ENCODE results near the gene BRAP.
A peak's percentile ranks its signal among the peaks of the same experiment; 100 is the strongest.
"Not testable (repeated sequence)": the region's sequence is repeated elsewhere in the genome, so short reads cannot be mapped to it uniquely, and the experiment has no call there.

BRAP gene, protein sequence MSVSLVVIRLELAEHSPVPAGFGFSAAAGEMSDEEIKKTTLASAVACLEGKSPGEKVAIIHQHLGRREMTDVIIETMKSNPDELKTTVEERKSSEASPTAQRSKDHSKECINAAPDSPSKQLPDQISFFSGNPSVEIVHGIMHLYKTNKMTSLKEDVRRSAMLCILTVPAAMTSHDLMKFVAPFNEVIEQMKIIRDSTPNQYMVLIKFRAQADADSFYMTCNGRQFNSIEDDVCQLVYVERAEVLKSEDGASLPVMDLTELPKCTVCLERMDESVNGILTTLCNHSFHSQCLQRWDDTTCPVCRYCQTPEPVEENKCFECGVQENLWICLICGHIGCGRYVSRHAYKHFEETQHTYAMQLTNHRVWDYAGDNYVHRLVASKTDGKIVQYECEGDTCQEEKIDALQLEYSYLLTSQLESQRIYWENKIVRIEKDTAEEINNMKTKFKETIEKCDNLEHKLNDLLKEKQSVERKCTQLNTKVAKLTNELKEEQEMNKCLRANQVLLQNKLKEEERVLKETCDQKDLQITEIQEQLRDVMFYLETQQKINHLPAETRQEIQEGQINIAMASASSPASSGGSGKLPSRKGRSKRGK

DNA sequence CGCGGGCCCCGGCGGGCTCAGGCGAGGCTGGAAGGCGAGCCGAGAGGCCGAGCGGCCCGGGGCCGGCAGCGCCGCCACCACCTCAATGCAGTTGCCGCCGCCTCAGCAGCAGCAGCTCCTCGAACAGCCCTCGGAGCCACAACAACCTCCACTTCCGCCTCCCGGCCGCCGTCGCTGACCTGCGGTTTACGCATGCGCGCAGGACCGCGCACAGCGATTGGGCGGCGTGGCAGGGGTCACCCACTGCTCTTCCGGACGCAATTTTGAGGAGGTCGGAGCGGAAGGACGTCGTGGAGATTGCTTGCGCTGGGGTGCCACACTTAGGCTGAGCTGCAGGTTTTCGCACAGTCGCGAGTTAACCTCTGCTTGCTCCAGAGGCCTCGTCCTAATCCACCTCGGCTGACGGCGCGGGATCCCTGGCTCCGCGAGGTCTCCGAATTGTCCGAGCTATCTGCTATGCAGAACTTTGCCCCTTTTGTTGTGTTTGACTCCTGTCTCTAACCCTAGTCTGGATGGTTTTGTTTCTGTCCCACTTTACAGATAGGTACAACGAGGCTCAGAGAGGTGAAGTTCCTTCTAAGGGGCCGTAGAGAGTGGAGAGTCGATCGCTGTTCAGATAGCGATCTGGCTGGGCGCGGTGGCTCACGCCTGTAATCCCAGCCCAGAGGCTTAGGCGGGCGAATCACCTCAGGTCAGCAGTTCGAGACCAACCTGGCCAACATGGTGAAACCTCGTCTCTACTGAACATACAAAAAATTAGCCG, at the start of gene BRAP, which contains the start of gene ACAD10:
Gene BRAP (minus strand): TSS at position 146 of the 763 bp plus-strand sequence. CDS start 164 bp downstream, outside the sequence.
Gene ACAD10 (plus strand): TSS at position 243 of the 763 bp plus-strand sequence. CDS start 6,657 bp downstream, outside the sequence.
- DNase-seq = peak; percentile 86 to 89

DNA sequence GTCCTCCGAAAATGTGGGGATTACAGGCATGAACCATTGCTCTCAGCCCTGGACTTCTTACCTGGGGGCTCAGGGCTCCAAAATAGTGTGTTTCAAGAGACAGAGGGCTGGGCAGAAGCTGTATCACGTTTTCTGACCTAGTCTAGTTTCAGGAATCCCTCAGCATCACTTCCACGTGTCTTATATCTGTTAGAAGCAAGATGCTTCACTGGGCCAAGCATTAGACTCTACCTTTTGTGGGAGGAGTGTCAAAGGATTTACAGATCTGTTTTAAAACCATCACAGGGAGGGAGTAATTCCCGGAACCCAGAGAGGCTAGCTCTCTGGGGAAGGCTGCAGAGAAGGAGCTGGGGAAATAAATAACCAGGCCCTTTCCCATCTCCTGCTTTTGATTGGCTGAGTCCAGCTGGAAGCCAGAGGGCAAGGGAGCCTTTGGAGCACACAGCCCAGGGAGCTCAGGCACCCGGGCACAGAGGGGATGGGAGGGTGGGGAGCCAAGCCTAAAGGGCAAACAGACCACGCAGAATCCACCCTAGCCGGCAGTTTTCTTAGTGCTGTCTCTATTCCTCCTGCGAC, 47.7 kb upstream of the BRAP start:
- DNase-seq = no peak

DNA sequence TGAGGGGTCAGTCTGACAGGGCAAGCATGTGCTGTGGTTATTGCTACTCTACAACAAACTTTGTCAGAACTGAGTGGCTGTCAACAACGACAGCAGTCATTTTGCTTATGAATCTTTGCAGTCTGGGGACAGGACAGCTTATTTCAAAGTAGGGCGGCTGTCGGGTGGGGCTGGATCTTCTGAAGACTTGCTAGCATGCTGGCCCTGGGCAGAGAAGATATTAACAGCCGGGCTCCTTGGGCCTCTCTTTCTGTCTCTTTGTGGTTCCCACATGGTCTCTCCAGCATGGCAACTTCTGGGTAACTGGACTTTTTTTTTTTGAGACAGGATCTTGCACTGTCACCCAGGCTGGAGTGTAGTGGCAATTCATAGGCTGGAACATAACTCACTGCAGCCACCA, 47.0 kb upstream of the BRAP start:
- DNase-seq = no peak

- no peak for DNase-seq
Observed at GRCh38 chr12:111730420-111730819, 44.7 kb upstream of the BRAP start.

DNA sequence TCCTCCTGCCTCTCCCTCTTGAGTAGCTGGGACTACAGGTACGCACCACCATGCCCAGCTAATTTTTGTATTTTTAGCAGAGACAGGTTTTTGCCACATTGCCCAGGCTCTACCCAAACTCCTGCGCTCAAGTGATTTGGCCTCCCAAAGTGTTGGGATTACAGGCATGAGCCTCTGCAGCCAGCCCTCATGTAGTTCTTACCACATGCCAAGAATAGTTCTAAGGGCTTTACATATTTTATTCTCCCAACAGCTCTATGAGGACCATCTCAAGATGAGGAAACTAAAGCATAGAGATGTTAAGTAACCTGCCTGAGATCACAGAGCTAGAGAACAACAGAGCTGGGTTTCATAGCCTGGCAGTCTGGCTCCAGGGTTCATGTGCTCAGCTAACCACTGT, 43.0 kb upstream of the BRAP start:
- no peak for DNase-seq

GRCh38 chr12:111723646-111724360, 38.0 kb upstream of the BRAP start:
- not testable (repeated sequence) for DNase-seq

- no peak for DNase-seq
Observed at GRCh38 chr12:111720457-111720856, 34.7 kb upstream of the BRAP start.

DNA sequence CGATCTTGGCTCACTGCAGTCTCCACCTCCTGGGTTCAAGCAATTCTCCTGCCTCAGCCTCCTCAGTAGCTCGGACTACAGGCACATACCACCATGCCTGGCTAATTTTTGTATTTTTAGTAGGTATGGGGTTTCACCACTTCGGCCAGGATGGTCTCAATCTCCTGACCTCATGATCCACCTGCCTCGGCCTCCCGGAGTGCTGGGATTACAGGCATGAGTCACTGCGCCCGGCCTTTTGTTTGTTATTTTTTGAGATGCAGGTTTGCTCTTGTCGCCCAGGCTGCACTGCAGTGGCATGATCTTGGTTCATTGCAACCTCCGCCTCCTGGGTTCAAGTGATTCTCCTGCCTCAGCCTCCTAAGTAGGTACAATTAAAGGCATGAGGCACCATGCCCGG, 33.6 kb upstream of the BRAP start:
- DNase-seq = not testable (repeated sequence)

- no peak for DNase-seq
Observed at GRCh38 chr12:111715279-111715678, 29.5 kb upstream of the BRAP start.

DNA sequence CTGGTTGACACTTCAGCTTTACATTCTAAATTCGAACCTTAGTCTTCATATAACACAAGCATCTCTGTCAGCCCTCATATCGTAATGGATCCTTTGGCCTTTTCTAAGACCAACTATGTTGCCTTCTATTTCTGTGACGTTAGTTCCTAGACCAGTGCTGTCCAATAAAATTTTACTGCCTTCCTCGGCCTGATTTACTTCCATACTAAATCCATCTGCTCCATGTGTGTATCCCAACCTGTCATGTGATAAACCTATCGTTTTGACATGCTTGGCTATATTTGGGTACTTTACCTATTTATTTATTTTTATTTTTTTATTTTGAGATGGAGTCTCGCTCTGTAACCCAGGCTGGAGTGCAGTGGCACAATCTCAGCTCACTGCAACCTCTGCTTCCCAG, 20.4 kb upstream of the BRAP start:
- DNase-seq = no peak

- DNase-seq = no peak
Observed at GRCh38 chr12:111705672-111706071, 19.9 kb upstream of the BRAP start.

DNA sequence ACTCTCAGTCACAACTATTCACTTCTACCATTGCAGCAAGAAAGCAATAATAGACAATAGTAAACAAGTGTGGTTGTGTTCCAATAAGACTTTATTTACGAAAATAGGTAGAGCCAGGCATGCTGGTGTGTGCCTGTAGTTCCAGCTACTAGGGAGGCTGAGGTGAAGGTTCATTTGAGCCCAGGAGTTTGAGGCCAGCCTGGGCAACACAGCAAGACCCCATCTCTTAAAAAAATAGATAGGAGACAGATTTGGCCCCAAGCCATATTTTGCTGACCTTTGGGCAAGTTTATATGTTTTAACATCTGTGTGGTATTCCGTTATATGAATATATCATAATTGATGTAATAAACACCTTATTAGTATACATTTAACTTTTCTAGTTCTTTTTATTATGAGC, 14.2 kb upstream of the BRAP start:
- no peak for DNase-seq

- DNase-seq = no peak
Observed at GRCh38 chr12:111693818-111694217, 8.1 kb upstream of the BRAP start.

- peak; percentile 8 to 17 for DNase-seq
Observed at GRCh38 chr12:111692575-111693210, 6.9 kb upstream of the BRAP start.

GRCh38 chr12:111691262-111691661, 5.5 kb upstream of the BRAP start:
- no peak for DNase-seq

DNA sequence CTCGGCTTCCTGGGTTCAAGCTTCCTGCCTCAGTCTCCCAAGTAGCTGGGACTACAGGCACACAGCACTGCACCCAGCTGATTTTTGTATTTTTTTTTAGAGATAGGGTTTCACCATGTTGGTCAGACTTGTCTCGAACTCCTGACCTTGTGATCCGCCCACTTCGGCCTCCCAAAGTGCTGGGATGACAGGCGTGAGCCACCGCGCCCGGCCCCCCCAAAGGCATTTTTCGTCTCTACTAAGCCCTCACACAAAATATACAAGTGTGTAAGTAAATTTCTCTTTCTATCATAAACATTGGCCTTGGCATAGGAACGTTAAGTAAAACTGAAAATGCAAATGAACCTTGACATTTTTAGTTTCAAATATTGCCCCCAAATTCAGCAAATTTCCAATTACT, 2.2 kb upstream of the BRAP start:
- no peak for DNase-seq

DNA sequence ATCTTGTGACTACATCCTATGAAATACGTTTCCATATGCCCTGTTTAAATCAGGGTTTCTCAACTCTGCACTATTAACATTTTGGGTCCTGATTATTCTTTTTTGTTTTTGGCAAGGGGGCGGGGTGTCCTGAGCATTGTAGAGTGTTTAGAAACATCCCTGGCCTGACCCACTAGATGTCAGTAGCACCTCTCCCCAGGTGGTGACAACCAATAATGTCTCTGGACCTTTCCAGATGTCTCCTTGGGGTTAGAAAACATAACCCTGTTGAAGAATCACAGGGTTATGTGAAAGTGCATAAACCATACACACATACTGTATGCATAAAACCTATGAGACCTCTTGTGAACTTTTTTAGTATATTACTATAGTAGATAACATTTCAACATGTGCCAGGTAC, 1.5 kb upstream of the BRAP start:
- no peak for DNase-seq

- DNase-seq = no peak
Observed at GRCh38 chr12:111686574-111687105, 884 bp upstream of the BRAP start.

DNA sequence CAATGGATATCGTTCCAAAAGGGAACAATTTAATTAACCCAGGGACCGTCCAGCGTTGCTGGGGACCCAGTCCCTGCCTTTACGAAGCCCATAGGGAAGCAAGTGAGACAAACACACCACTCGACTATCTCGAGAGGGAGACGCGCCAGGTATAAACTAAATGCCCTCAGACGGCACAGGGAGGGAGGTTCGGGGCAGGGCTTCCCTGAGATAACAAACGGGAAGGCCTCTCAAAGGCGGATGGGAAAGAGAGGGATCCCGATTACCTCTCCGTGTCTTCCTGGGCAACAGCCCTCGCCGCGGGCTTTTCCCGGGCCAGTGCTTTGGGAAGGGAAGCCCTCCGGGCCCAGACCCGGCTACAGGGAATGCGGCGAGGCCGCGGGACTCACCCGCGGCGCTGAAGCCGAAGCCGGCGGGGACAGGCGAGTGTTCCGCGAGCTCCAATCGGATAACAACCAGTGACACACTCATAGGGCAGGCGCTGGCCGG, 390 bp downstream of the BRAP start:
- DNase-seq = peak in 1 of 2 experiments; percentile 31

DNA sequence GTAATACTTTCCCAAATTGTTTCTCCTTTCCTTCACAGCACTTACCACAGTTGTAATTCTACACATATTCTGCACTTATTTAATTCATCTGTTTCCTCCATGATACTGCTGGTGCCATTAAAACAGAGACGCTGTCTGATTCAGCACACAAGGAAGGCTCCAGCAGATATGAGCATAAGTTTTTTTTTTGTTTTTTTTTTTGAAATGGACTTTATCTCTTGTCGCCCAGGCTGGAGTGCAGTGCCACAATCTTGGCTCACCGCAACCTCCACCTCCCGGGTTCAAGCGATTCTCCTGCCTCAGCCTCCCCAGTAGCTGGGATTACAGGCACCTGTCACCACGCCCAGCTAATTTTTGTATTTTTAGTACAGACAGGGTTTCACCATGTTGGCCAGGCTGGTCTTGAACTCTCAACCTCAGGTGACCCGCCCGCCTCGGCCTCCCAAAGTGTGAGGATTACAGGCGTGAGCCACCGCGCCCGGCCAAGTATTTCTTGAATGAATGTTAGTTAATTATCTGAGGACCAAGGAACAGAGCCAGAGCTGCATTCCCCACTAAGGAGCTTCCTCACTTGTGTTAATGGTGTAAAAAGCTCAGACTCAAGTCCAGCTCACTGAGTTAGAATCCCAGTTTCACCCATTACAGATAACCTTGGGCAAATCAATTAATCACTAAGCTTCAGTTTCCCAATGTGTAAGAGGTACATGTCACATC, 1.1 kb downstream of the BRAP start:
- DNase-seq = not testable (repeated sequence)

DNA sequence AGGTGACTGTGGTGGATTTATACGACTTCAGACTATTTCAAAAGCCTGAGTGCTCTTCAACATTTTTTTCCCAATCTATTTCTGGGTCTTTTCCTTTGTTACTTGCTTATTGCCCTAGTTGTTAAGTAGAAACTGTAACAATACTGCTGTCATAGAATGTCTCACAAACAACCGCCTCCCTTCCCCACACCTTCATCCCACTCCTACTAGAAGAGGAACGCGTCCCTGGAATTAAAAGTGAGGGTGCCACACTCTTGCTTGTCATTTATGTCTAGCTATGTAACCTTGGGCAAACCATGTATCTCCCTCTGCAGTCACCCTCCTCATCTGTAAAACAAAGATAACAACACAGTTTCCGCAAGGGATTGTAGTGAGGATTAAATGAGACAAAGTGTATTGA, 8.6 kb downstream of the BRAP start:
- DNase-seq = no peak
